GM12878 (cell line): ENCODE results near the gene MYH9. TPM values are rescaled to one million over a fixed set of nuclear protein-coding genes. Genes with fewer than 3 reads are reported as not detected.

Experiments used
- ATAC-seq: fragments of 200-7000 bp; cut with Tn5 transposase; 3 replicates; pipeline ENCODE4 v1.9.1; 2020; ENCODE audit warnings: mild to moderate bottlenecking, moderate library complexity
- BruUV-seq: library from RNA; stranded (reverse); fragments of 400-500 nt; replicated peaks from 2 replicates; lab custom pipeline; 2021; lab: Mats Ljungman, UMichigan
- CTCF ChIA-PET: fragments of 300-600 bp; sonication (Branson Sonifier 250); formaldehyde crosslinking; extraction: SDS; loops from one replicate; lab custom pipeline; 2021; ENCODE audit warnings: inconsistent platforms; lab: Yijun Ruan, JAX
- POLR2A ChIA-PET: fragments of 350-600 bp; formaldehyde crosslinking; extraction: SDS; loops from one replicate; lab custom pipeline; 2021; ENCODE audit warnings: inconsistent platforms; lab: Charles Lee
- RAD21 ChIA-PET: fragments of 300-600 bp; sonication (Branson Sonifier 250); formaldehyde crosslinking; loops from one replicate; lab custom pipeline; 2023; ENCODE audit warnings: antibody characterized with exemption; ENCODE audit not compliant: unreplicated experiment; lab: Charles Lee
- SMC1A ChIA-PET: fragments of 300-600 bp; sonication (Branson Sonifier 250); formaldehyde crosslinking; loops from one replicate; lab custom pipeline; 2023; ENCODE audit not compliant: unreplicated experiment, uncharacterized antibody; lab: Charles Lee
- DNase-seq: peaks from one replicate; pipeline ENCODE4 v3.0.0-alpha.2; 2011; ENCODE audit warnings: low read depth, low spot score
- FAIRE-seq: peaks from 3 replicates; lab custom pipeline; 2011; peaks lifted over from hg19 to GRCh38; lab: Jason Lieb, UNC
- H2AFZ ChIP-seq: 2 replicates; pipeline ENCODE4 v1.6.0; 2011; ENCODE audit warnings: low read depth, low read length, control low read depth; ENCODE audit not compliant: control insufficient read depth
- H3K27ac ChIP-seq: 2 replicates; pipeline ENCODE4 v1.5.1; 2011; ENCODE audit warnings: control low read depth; ENCODE audit not compliant: control insufficient read depth, insufficient read depth
- H3K27me3 ChIP-seq, 2 experiments: replicated peaks in 1 of 2; 2 replicates each; pipeline versions ENCODE4 v1.6.0 to v1.6.1; 2011; ENCODE audit warnings: low read length in 1 of 2; ENCODE audit not compliant: control insufficient read depth in 2 of 2, insufficient read depth in 2 of 2
- H3K36me3 ChIP-seq, 2 experiments: 2 replicates each; pipeline ENCODE4 v1.5.1; 2011; ENCODE audit warnings: low read length in 1 of 2; ENCODE audit not compliant: control insufficient read depth in 2 of 2, insufficient read depth in 2 of 2
- H3K4me1 ChIP-seq: 2 replicates; pipeline ENCODE4 v1.6.1; 2011; ENCODE audit warnings: mild to moderate bottlenecking, low read length, moderate library complexity, mixed read lengths; ENCODE audit not compliant: control insufficient read depth, insufficient read depth
- H3K4me2 ChIP-seq: 2 replicates; pipeline ENCODE4 v1.6.0; 2011; ENCODE audit warnings: control low read depth; ENCODE audit not compliant: control insufficient read depth, insufficient read depth
- H3K4me3 ChIP-seq: fragments of 200-600 bp; sonication (generic); 2 replicates; pipeline ENCODE4 v1.5.1; 2016
- H3K79me2 ChIP-seq: 2 replicates; pipeline ENCODE4 v1.6.0; 2011; ENCODE audit warnings: low read length; ENCODE audit not compliant: control insufficient read depth, insufficient read depth
- H3K9ac ChIP-seq: 2 replicates; pipeline ENCODE4 v1.8.0; 2011; ENCODE audit warnings: low read length, control low read depth, mixed read lengths; ENCODE audit not compliant: control insufficient read depth, insufficient read depth
- H3K9me3 ChIP-seq: replicated peaks from 3 replicates; pipeline ENCODE4 v1.5.1; 2011; ENCODE audit warnings: mild to moderate bottlenecking, low read length; ENCODE audit not compliant: control insufficient read depth, insufficient read depth
- H4K20me1 ChIP-seq: 2 replicates; pipeline ENCODE4 v1.6.0; 2011; ENCODE audit not compliant: control insufficient read depth, insufficient read depth
- ASH2L ChIP-seq: fragments of 300-600, 200-600 bp; sonication (generic); IDR thresholded peaks from 2 replicates; pipeline ENCODE4 v1.6.1; 2017; ENCODE audit warnings: low read depth, mild to moderate bottlenecking, borderline replicate concordance
- ATF3 ChIP-seq: IDR thresholded peaks from 2 replicates; pipeline ENCODE4 v1.6.1; 2011; ENCODE audit warnings: low read depth, mild to moderate bottlenecking, low read length, moderate library complexity, borderline replicate concordance; ENCODE audit errors: extremely low read depth
- BCL3 ChIP-seq: IDR thresholded peaks from 2 replicates; pipeline ENCODE4 v1.6.1; 2011; ENCODE audit warnings: borderline replicate concordance, low read depth, mild to moderate bottlenecking, moderate library complexity, low read length; ENCODE audit not compliant: insufficient read depth, poor library complexity, severe bottlenecking
- BHLHE40 ChIP-seq, 2 experiments: fragments of 450-650 bp in 1 of 2; IDR thresholded peaks; 2 replicates each; pipeline ENCODE4 v1.6.1; 2011 to 2017; ENCODE audit warnings: low read depth in 2 of 2, borderline replicate concordance in 1 of 2, improper control_type of control experiment in 1 of 2, low read length in 1 of 2, mild to moderate bottlenecking in 1 of 2
- CREB1 ChIP-seq: IDR thresholded peaks from 2 replicates; pipeline ENCODE4 v1.6.1; 2012; ENCODE audit warnings: low read depth, mild to moderate bottlenecking, inconsistent platforms
- DPF2 ChIP-seq: fragments of 450-650 bp; IDR thresholded peaks from 2 replicates; pipeline ENCODE4 v1.6.1; 2017; ENCODE audit warnings: mild to moderate bottlenecking
- NBN ChIP-seq: fragments of 450-650 bp; IDR thresholded peaks from 2 replicates; pipeline ENCODE4 v1.6.1; 2016
- PAX5 ChIP-seq: IDR thresholded peaks from 2 replicates; pipeline ENCODE4 v1.6.1; 2011; ENCODE audit warnings: low read depth, low read length, borderline replicate concordance
- PAX8 ChIP-seq: fragments of 450-650 bp; IDR thresholded peaks from 2 replicates; pipeline ENCODE4 v1.6.1; 2017; ENCODE audit warnings: mild to moderate bottlenecking, moderate library complexity
- PKNOX1 ChIP-seq: fragments of 450-650 bp; IDR thresholded peaks from 2 replicates; pipeline ENCODE4 v1.6.1; 2016; ENCODE audit warnings: mild to moderate bottlenecking
- RB1 ChIP-seq: fragments of 450-650 bp; formaldehyde crosslinking; IDR thresholded peaks from 2 replicates; pipeline ENCODE4 v1.6.1; 2017; ENCODE audit warnings: mild to moderate bottlenecking, borderline replicate concordance
- SMAD5 ChIP-seq: IDR thresholded peaks from 2 replicates; pipeline ENCODE4 v1.6.1; 2016; ENCODE audit warnings: antibody characterized with exemption, low read depth
- SP1 ChIP-seq: IDR thresholded peaks from one replicate; pipeline ENCODE4 v1.6.1; 2011; ENCODE audit warnings: low read depth, low read length
- USF1 ChIP-seq: IDR thresholded peaks from 2 replicates; pipeline ENCODE4 v1.6.1; 2011; ENCODE audit warnings: borderline replicate concordance, low read depth, mild to moderate bottlenecking, moderate library complexity, mixed read lengths, low read length; ENCODE audit not compliant: insufficient read depth; ENCODE audit errors: extremely low read length
- ZNF384 ChIP-seq: IDR thresholded peaks from 2 replicates; pipeline ENCODE4 v1.6.1; 2012; ENCODE audit warnings: low read depth, mild to moderate bottlenecking, low read length, improper control_type of control experiment, borderline replicate concordance
- ZNF687 ChIP-seq: fragments of 450-650 bp; IDR thresholded peaks from 2 replicates; pipeline ENCODE4 v1.6.1; 2017; ENCODE audit warnings: mild to moderate bottlenecking, moderate library complexity
- WGBS: methylation state at CpG from one replicate; pipeline ENCODE4 v1.1.6; 2016; ENCODE audit warnings: low lambda C conversion rate; ENCODE audit not compliant: insufficient replicate concordance, insufficient coverage; ENCODE audit errors: missing lambda C conversion rate; 5-methylcytosine and 5-hydroxymethylcytosine counted together
- in situ Hi-C: fragments of 300-500 bp; cut with MboI; formaldehyde crosslinking; loops from 9 replicates; pipeline ENCODE4 v1.14.3; 2018; ENCODE audit warnings: mixed read lengths
- intact Hi-C: fragments of 100-400 bp; cut with micrococcal nuclease; formaldehyde crosslinking; loops from one replicate; pipeline ENCODE4 v1.14.2; 2022; ENCODE audit not compliant: unreplicated experiment
- polyA plus RNA-seq, 11 experiments: library from polyadenylated mRNA; depleted of rRNA in 4 of 11; unstranded in 6 of 11; stranded (reverse) in 5 of 11; fragments of >200 nt; fragmentation: Nextera tagmentation in 4 of 11; fragmentation: Illumina TruSeq in 1 of 11; extraction: Ambion mirVana in 4 of 11; extraction: Trizol in 1 of 11; gene quantifications; 1 replicate in 1 of 11; 2 replicates in 10 of 11; pipeline versions ENCODE4 v1.2.1 to v1.2.3, GENCODE V29; 2011 to 2016; ENCODE audit warnings: inconsistent platforms in 2 of 11, missing spikeins in 2 of 11, low read depth in 1 of 11
- total RNA-seq, 4 experiments: library from RNA; depleted of rRNA in 3 of 4; stranded (reverse); fragments of >200 nt in 3 of 4; fragmentation: Illumina TruSeq in 1 of 4; extraction: Trizol in 1 of 4; gene quantifications; 2 replicates each; pipeline versions ENCODE4 v1.2.1 to v1.2.3, GENCODE V29; 2013 to 2021

Gene MYH9
- total and polyA plus RNA-seq, 10 of the 15 experiments (the other 5 are each of a cell fraction or from before 2014, with no cell fraction given) = 5.1 to 525 (median 145) TPM

GRCh38 chr22:36365020-36365411 lies 22.8 kb downstream of the MYH9 start:
- H3K36me3 ChIP-seq = peaks cover 18 to 26% of the 10 kb centered on the region in 2 experiments; a peak in 3 of 4 replicates
- peaks cover 18% of the 10 kb centered on the region for H4K20me1 ChIP-seq
- H3K4me3 ChIP-seq = no peak overlapping the region
- WGBS = 17% methylated on average over 7 of the region's 9 CpGs
- H3K9me3 ChIP-seq = no peaks in the 10 kb centered on the region
- RAD21 ChIA-PET = interaction anchor here (0.7 to 1.6 kb wide), 13 partner anchors 11 to 117 kb away, joined by 3 to 10 read pairs (median 4); partner anchors contain the start of genes MYH9 and TXN2
- H3K27ac ChIP-seq = peak overlapping the region; percentile 58
- peak overlapping the region; percentile 22; the same call in 1 of the 2 replicates for H3K9ac ChIP-seq
- DNase-seq (no peak), FAIRE-seq (no peak), ATAC-seq (peak; percentile 85)
- peaks cover 74% of the 10 kb centered on the region for H3K4me1 ChIP-seq
- CTCF ChIA-PET = interaction anchor here (0.6 to 2.5 kb wide), 10 partner anchors 12 to 153 kb away, joined by 3 to 10 read pairs (median 4); no protein-coding TSS in a partner anchor
- no peak overlapping the region for H2AFZ ChIP-seq
- POLR2A ChIA-PET = interaction anchor here (0.7 to 3.5 kb wide), 10 partner anchors 12 to 87 kb away, joined by 3 to 21 read pairs (median 7); partner anchors contain the start of gene MYH9
- SMC1A ChIA-PET = interaction anchor here (0.5 to 1.8 kb wide), 18 partner anchors 9 to 106 kb away, joined by 3 to 15 read pairs (median 4); partner anchors contain the start of gene MYH9
- H3K4me2 ChIP-seq = peak overlapping the region; percentile 77
- BruUV-seq = no TSS peak
- no peaks in the 10 kb centered on the region for H3K27me3 ChIP-seq
- in situ Hi-C loops = no loop called here
- peaks cover 96% of the 10 kb centered on the region for H3K79me2 ChIP-seq
- intact Hi-C loops = no loop called here
- peak; percentile 99 for TF ChIP-seq CREB1
- TF ChIP-seq NBN = peak; percentile 63; the same call in 1 of the 2 replicates
- TF ChIP-seq PAX5 = peak; percentile 78; the same call in 1 of the 2 replicates
- no peak for TF ChIP-seq ASH2L
- TF ChIP-seq BHLHE40 (IDR thresholded peaks at IDR 0.05; ENCODE audit: borderline replicate concordance in 1 of 2, low read depth in 2 of 2, low read length in 1 of 2) = peak in 1 of 2 experiments; percentile 17; a peak in 1 of 4 replicates
- no peak for TF ChIP-seq ZNF687
- no peak for TF ChIP-seq ATF3
- TF ChIP-seq BCL3 = peak; percentile 57
- TF ChIP-seq PAX8 = no peak
- TF ChIP-seq SMAD5 = no peak
- TF ChIP-seq SP1 = no peak
- no peak for TF ChIP-seq RB1
- 0 out of 2 replicates have a peak, but pooled peaks have one; percentile 13 for TF ChIP-seq DPF2
- TF ChIP-seq ZNF384 = no peak
- no peak for TF ChIP-seq USF1
- TF ChIP-seq PKNOX1 = peak; percentile 39; the same call in 1 of the 2 replicates
